Endothelial cell of umbilical vein (primary cell): ENCODE measurements around the gene TREH.

Experiments used
- CTCF ChIP-seq, 2 donors: IDR thresholded peaks; 1 replicate in 1 of 2; 2 replicates in 1 of 2; pipeline ENCODE4 v1.5.1; 2011; ENCODE audit warnings: low read length in 2 of 2, mild to moderate bottlenecking in 2 of 2, moderate library complexity in 2 of 2, control low read depth in 1 of 2, inconsistent platforms in 1 of 2, low read depth in 1 of 2; ENCODE audit not compliant: insufficient read depth in 1 of 2; ENCODE audit errors: extremely low read depth in 1 of 2
- EZH2 ChIP-seq: IDR thresholded peaks from 2 replicates; pipeline ENCODE4 v1.6.1; 2012; ENCODE audit warnings: borderline replicate concordance, low read depth, mild to moderate bottlenecking, moderate library complexity, low read length, inconsistent platforms; ENCODE audit not compliant: severe bottlenecking
- JUN ChIP-seq: IDR thresholded peaks from 2 replicates; pipeline ENCODE4 v1.6.1; 2011; ENCODE audit warnings: borderline replicate concordance, low read depth; ENCODE audit not compliant: insufficient read length, insufficient read depth
- MAX ChIP-seq: IDR thresholded peaks from 2 replicates; pipeline ENCODE4 v1.6.1; 2011; ENCODE audit not compliant: insufficient read depth, insufficient read length
- MYC ChIP-seq: IDR thresholded peaks from one replicate; pipeline ENCODE4 v1.6.1; 2011; ENCODE audit warnings: mild to moderate bottlenecking, low read depth, low read length
- POLR2A ChIP-seq: IDR thresholded peaks from 2 replicates; pipeline ENCODE4 v1.6.1; 2012; ENCODE audit warnings: low read depth, mild to moderate bottlenecking, control low read depth, low read length
- POLR2AphosphoS5 ChIP-seq: IDR thresholded peaks from 2 replicates; pipeline ENCODE4 v1.6.1; 2012; ENCODE audit warnings: low read depth, mild to moderate bottlenecking, control low read depth, low read length, moderate library complexity; ENCODE audit not compliant: insufficient read depth

- TF ChIP-seq CTCF (IDR thresholded peaks at IDR 0.05; ENCODE audit: extremely low read depth in 1 of 2, insufficient read depth in 1 of 2, low read depth in 1 of 2, low read length in 2 of 2) (no peak), MAX (no peak), POLR2A (no peak), EZH2 (no peak), POLR2AphosphoS5 (no peak), JUN (no peak), MYC (no peak)
Measured at GRCh38 chr11:118635642-118636041, 43.8 kb downstream of the TREH start.
